Colonic mucosa (tissue), 4 donors: ENCODE results near the gene ANAPC15. TPM values are rescaled to one million over a fixed set of nuclear protein-coding genes. Genes with fewer than 3 reads are reported as not detected.

Experiments used
- DNase-seq: peaks from one replicate; pipeline ENCODE4 v3.0.0-alpha.2; 2020
- H3K27ac ChIP-seq: fragments of 200-600 bp; one replicate; pipeline ENCODE4 v1.8.0; 2021
- H3K27me3 ChIP-seq: fragments of 200-600 bp; one replicate; pipeline ENCODE4 v1.8.0; 2021
- H3K36me3 ChIP-seq: fragments of 200-600 bp; one replicate; pipeline ENCODE4 v1.8.0; 2021
- H3K4me1 ChIP-seq: fragments of 200-600 bp; one replicate; pipeline ENCODE4 v1.8.0; 2021; ENCODE audit warnings: mild to moderate bottlenecking
- H3K4me3 ChIP-seq: fragments of 200-600 bp; one replicate; pipeline ENCODE4 v1.8.0; 2021
- H3K9ac ChIP-seq, 2 donors: one replicate each; pipeline ENCODE4 v1.7.0; 2013; ENCODE audit warnings: control low read depth in 2 of 2, low read depth in 2 of 2, low read length in 2 of 2
- H3K9me3 ChIP-seq: fragments of 200-600 bp; one replicate; pipeline ENCODE4 v1.8.0; 2021
- CTCF ChIP-seq: fragments of 200-600 bp; IDR thresholded peaks from one replicate; pipeline ENCODE4 v1.8.0; 2022; ENCODE audit warnings: antibody characterized with exemption, mild to moderate bottlenecking
- intact Hi-C: fragments of 100-400 bp; cut with DNase I; formaldehyde crosslinking; loops from one replicate; pipeline ENCODE4 v1.14.1; 2022
- total RNA-seq, 2 donors: library from RNA; stranded (reverse); fragmentation: NEBNext Ultra II Directional in 1 of 2; extraction: Animal tissue kit (Norgen Biotek cat#: 25700) in 1 of 2; gene quantifications; one replicate each; pipeline ENCODE4 v1.2.1, GENCODE V29; 2021
- donor health status: healthy.
- donor health status: DM: no; HTN: no; CAD: no.
- donor health status: DM: no; HTN: no; CAD: no.

The ANAPC15 gene
- total RNA-seq, 2 donors from 2014 or later = 45.1 to 70.1 TPM

GRCh38 chr11:72114570-72114969 is 2.1 kb upstream of the ANAPC15 start:
- Histone ChIP-seq H3K4me3 (no peak overlapping the region), H3K4me1 (peaks cover 4% of the 10 kb centered on the region), H3K9ac (no peak overlapping the region), H3K9me3 (no peaks in the 10 kb centered on the region), H3K27ac (no peak overlapping the region), H3K36me3 (no peaks in the 10 kb centered on the region), H3K27me3 (no peaks in the 10 kb centered on the region)
- no peak for DNase-seq
- TF ChIP-seq CTCF = no peak
- intact Hi-C loops = no loop called here

- Histone ChIP-seq H3K27ac (peak overlapping the region; percentile 96), H3K4me1 (peaks cover 4% of the 10 kb centered on the region), H3K9ac (peak overlapping the region; percentile 57 to 83), H3K27me3 (no peaks in the 10 kb centered on the region), H3K4me3 (peak overlapping the region; percentile 37), H3K9me3 (no peaks in the 10 kb centered on the region), H3K36me3 (no peaks in the 10 kb centered on the region)
- DNase-seq = no peak
- intact Hi-C loops = no loop called here
- TF ChIP-seq CTCF = no peak
These were observed 698 bp upstream of the ANAPC15 start for GRCh38 chr11:72112978-72113808.

GRCh38 chr11:72111300-72112142 is 974 bp downstream of the ANAPC15 start:
- intact Hi-C loops = no loop called here
- Histone ChIP-seq H3K4me1 (peaks cover 4% of the 10 kb centered on the region), H3K9ac (peak overlapping the region; percentile 63 to 89), H3K27me3 (no peaks in the 10 kb centered on the region), H3K36me3 (no peaks in the 10 kb centered on the region), H3K9me3 (no peaks in the 10 kb centered on the region), H3K4me3 (peak overlapping the region; percentile 37), H3K27ac (peak overlapping the region; percentile 96)
- TF ChIP-seq CTCF = no peak
- DNase-seq = peak; percentile 28

GRCh38 chr11:72105888-72106287 is 6.6 kb downstream of the ANAPC15 start, which contains the start of gene TOMT:
TSS of gene TOMT (plus strand) at chr11:72105924. CDS start at chr11:72105952, 28 bp downstream.
- DNase-seq = no peak
- TF ChIP-seq CTCF = no peak
- Histone ChIP-seq H3K9ac (no peak within 1 kb of the TSS), H3K4me1 (peaks cover 10% of the 10 kb centered on the region), H3K4me3 (no peak within 1 kb of the TSS), H3K36me3 (no peaks in the 10 kb centered on the region), H3K27me3 (no peaks in the 10 kb centered on the region), H3K27ac (no peak within 1 kb of the TSS), H3K9me3 (no peaks in the 10 kb centered on the region)
- intact Hi-C loops = no loop called here

- Histone ChIP-seq H3K27me3 (no peaks in the 10 kb centered on the region), H3K27ac (peak overlapping the region; percentile 94), H3K36me3 (peaks cover 3% of the 10 kb centered on the region), H3K9ac (peak overlapping the region; percentile 24 to 52), H3K4me3 (peak overlapping the region; percentile 80), H3K9me3 (no peaks in the 10 kb centered on the region), H3K4me1 (peaks cover 10% of the 10 kb centered on the region)
- TF ChIP-seq CTCF = no peak
- intact Hi-C loops = no loop called here
- no peak for DNase-seq
These were observed 8.7 kb downstream of the ANAPC15 start for GRCh38 chr11:72103754-72104167.
